ENCODE measurements around the gene CHRNA4.
"Not testable (repeated sequence)": the region's sequence is repeated elsewhere in the genome, so short reads cannot be mapped to it uniquely, and the experiment has no call there.

CHRNA4 gene

GRCh38 chr20:63337786-63338420 lies 23.2 kb downstream of the CHRNA4 start:
- no peak for DNase-seq

GRCh38 chr20:63336232-63336752 lies 24.9 kb downstream of the CHRNA4 start:
- no peak for DNase-seq

- no peak for DNase-seq
Measured at GRCh38 chr20:63335711-63336110, 25.4 kb downstream of the CHRNA4 start.

DNA sequence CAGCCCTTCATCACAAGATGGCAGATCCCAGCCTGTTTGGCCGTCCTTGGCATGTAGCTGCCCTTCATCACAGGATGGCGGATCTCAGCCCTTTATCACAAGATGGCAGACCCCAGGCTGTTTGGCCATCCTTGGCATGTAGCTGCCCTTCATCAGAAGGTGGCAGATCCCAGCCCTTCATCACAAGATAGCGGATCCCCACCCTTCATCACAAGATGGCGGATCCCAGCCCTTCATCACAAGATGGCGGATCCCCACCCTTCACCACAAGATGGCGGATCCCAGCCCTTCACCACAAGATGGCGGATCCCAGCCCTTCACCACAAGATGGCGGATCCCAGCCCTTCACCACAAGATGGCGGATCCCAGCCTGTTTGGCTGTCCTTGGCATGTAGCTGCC lies 26.1 kb downstream of the CHRNA4 start:
- DNase-seq = not testable (repeated sequence)

DNA sequence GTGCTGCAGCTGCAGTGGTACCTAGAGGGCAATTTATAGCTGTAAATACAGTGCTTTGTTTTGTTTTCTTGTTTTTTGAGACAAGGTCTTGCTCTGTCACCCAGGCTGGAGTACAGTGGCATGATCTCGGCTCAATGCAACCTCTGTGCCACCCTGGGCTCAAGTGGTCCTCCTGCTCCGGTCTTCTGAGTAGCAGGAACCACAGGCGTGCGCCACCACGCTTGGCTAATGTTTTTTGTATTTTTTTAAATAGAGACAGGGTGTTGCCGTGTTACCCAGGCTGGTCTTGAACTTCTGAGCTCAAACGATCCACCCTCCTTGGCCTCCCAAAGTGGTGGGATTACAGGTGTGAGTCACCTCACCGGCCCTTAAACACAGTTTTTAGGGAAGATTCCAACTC lies 26.8 kb downstream of the CHRNA4 start:
- DNase-seq = no peak

DNA sequence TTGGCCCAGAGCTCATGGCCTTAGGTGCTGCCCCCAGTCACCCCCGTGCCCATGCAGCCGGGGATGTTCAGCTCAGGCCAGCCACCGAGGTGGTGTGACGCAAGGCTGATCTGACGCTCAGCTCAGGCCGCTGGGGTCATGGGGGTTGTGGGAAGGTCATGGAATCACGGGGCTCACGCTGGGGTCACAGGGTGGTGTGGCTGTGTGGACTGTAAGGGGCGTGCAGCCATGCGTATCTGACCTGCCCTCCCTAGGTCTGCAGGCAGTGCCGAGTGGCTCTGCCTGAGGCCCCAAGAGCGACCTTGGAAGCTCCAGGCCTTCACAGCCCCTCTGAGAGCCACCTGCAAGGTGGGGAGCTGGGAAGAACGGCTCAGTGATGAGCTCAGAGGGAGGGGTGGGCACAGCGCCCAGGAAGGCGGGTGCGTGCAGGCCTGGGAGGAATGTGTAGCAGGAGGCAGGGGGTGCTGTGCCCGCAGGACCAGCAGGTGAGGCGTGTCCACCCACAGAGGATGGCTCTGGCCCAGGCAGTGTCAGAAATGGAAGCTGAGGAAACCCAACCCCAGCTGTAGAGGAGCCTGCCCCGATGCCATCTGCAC lies 27.8 kb downstream of the CHRNA4 start:
- no peak for DNase-seq

- DNase-seq = no peak
Measured at GRCh38 chr20:63332488-63333240, 28.5 kb downstream of the CHRNA4 start.

DNA sequence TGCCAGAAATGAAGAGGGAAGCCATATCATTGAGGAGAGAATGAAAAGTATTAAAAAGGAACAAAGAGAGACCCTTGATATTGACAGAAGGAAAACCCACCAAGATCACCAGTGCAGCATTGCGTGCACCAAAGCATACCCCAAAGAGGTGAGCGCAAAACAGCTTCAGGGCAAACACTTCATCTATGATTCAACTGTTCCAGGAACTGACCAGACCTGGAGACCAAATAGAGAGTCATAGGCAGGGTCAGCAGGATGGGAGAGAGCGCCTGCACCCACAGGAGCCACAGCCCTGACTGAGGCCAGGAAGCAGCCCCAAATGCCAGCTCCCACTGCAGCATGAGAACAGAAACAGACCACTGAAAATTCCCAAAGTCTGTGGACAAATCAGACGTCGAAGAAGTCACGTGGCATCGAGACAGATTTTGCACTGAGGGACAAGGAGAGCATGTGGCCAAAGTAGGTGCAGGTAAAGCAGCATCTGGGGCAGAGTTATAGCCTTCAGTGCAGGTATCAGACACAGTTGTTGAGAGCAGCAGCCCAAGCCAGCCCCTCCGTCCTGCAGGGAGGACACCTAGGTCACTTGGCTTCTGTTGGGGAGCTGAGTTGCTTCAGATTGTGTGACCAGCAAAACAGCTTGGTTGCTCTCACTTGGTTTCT lies 29.3 kb downstream of the CHRNA4 start:
- DNase-seq = no peak

- DNase-seq = no peak
Measured at GRCh38 chr20:63330940-63331339, 30.2 kb downstream of the CHRNA4 start.

- DNase-seq = no peak
Measured at GRCh38 chr20:63330084-63330760, 30.9 kb downstream of the CHRNA4 start.

DNA sequence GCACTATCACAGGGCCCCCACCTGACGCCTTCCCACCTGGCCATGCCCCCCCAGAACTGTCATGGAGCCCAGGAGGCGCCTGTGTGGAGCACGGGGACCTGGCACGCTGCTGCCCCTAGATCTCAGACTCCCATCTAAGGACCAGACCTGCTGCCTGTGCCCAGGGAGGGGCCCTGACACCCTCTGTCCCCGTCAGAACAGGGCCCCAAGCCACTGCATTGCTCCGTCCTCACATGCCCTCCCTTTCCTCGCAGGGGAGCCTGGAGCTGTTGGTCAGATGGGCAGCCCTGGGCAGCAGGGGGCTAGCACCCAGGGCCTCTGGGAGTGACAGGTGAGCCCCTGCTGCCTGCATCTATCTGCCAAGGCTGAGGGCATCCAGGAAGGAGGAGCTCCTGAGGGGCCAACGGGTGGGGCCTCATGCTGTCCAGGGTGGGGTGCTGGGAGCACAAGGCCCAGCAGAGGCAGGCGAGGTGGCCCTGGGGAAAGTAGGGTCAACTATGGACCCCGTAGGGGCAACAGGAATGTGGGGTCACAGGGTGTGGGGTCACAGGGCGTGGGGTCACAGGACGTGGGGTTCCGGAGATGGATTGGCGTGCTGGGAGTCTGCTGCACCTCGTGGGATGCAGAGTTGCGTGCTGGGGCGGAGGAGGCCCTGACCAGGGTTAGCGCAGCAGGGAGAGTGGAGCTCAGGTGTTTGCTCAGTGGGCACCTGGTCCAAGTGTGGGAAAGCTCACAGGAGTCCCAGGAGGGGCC lies 31.6 kb downstream of the CHRNA4 start:
- DNase-seq = no peak

DNA sequence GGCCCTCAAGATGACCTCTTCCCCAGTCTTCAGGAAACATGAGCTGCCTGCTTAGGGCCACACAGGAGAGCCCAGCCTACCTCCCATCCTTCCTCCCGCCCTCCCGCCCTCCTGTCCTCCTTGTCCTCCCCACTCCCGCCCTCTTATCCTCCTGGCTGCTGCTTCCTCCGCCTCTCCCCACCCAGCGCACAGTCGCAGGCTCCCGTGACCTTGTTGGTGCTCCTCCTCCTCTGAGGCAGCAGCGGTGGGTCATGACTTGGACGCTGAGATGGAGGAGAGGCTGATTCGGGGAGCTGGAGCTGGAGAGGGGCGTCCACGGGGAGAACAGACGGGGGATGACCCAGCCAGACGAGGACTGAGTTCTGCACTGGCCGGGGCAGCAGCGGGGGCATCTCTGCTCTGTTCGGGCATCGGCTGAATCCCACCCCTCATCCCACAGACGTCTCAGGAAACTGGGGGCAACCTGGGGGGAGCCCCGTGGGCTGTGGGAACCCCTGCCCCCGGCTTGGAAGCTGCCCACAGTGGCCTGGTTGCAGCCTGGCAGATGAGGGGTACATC lies 32.4 kb downstream of the CHRNA4 start:
- DNase-seq = no peak

- no peak for DNase-seq
Measured at GRCh38 chr20:63328026-63328700, 33.0 kb downstream of the CHRNA4 start.

- no peak for DNase-seq
Measured at GRCh38 chr20:63327231-63327745, 33.9 kb downstream of the CHRNA4 start.

DNA sequence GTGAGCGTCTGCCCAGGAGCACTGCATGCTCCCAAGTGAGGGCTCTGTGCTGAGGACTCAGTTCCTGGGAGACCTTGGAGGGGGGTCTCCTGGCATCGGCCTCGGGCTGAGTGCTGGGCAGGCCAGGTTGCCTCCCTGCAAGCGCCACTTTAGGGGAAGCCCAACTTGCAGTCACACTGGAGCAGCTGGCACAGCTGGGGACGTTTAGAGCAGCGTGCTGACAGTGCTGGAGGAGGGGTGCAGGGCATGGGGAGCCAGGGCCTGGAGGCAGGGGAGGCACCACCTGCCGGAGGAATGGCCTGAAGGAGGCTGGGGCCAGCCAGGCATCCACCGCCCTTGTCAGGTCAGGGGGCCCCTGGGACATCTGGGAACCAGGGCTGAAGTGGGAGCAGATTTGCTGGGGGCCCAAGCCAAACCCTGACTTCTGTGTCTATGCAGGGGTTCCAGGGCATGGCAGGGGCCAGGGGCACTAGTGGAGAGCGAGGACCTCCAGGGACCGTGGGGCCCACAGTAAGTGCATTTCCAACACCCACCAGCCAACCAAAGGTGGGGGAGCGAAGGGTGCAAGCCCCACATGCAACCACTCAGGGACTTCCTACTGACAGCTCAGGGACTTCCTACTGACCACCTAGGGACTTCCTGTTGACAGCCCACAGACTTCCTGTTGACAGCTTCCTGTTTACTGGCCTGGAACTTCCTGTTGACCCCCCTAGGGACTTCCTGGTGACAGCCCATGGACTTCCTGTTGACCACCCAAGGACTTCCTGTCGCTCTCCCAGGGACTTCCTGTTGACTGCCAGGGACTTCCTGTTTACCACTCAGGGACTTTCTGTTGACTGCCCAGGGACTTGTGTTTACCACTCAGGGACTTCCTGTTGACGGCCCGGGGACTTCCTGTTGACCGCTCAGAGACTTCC lies 34.6 kb downstream of the CHRNA4 start:
- no peak for DNase-seq

- DNase-seq = no peak
Measured at GRCh38 chr20:63325554-63326313, 35.4 kb downstream of the CHRNA4 start.

DNA sequence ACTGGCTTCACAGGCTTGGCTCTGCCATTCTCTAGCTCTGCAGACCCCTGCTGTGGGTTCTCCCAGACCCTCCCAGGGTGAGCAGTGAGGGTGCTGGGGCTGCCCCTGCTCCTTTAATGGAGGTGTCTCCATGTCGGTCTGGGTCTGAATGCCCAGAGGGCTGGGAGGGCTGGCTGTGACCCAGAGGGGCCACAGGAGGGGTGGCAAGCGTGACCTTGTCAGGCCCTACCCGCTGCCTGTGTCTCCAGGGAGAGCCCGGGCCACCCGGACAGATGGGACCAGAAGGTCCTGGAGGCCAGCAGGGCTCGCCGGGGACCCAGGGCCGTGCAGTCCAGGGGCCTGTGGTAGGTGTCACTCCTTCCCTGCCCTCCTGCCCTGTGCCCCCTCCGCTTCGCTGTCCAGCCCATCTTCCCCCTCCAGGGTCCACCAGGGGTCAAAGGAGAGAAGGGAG lies 36.1 kb downstream of the CHRNA4 start:
- no peak for DNase-seq

All from nucleus accumbens (tissue), 56 donors.